DND-41 (cell line): Measurements from ENCODE around the gene SRCIN1.

Experiments
- ATAC-seq: fragments of 200-7000 bp; cut with Tn5 transposase; 3 replicates; pipeline ENCODE4 v1.9.1; 2021; ENCODE audit warnings: low read depth; ENCODE audit not compliant: insufficient read depth
- DNase-seq: peaks from one replicate; pipeline ENCODE4 v3.0.0-alpha.2; 2020
- H2AFZ ChIP-seq: 2 replicates; pipeline ENCODE4 v1.6.0; 2012; ENCODE audit warnings: low read depth, low read length
- H3K27ac ChIP-seq: 2 replicates; pipeline ENCODE4 v1.5.1; 2012; ENCODE audit warnings: low read length, inconsistent platforms
- H3K27me3 ChIP-seq: fragments of 200-600 bp; sonication (generic); 2 replicates; pipeline ENCODE4 v1.6.0; 2012; ENCODE audit warnings: low read length, mild to moderate bottlenecking, inconsistent platforms; ENCODE audit not compliant: insufficient read depth, poor library complexity
- H3K36me3 ChIP-seq: 2 replicates; pipeline ENCODE4 v1.5.1; 2012; ENCODE audit warnings: low read length, inconsistent platforms; ENCODE audit not compliant: insufficient read depth
- H3K4me1 ChIP-seq: 2 replicates; pipeline ENCODE4 v1.5.1; 2012; ENCODE audit warnings: mild to moderate bottlenecking, low read length; ENCODE audit not compliant: insufficient read depth
- H3K4me2 ChIP-seq: 2 replicates; pipeline ENCODE4 v1.6.0; 2012; ENCODE audit warnings: mild to moderate bottlenecking, moderate library complexity, low read length, inconsistent platforms; ENCODE audit not compliant: insufficient read depth
- H3K4me3 ChIP-seq, 2 experiments: fragments of 200-600 bp in 1 of 2; shearing (Covaris generic) in 1 of 2; 2 replicates each; pipeline ENCODE4 v1.5.1; 2012 to 2016; ENCODE audit warnings: inconsistent platforms in 2 of 2, low read length in 2 of 2, mild to moderate bottlenecking in 2 of 2, low read depth in 1 of 2, moderate library complexity in 1 of 2
- H3K79me2 ChIP-seq: 2 replicates; pipeline ENCODE4 v1.6.0; 2012; ENCODE audit warnings: low read length, inconsistent platforms; ENCODE audit not compliant: insufficient read depth
- H3K9ac ChIP-seq: 2 replicates; pipeline ENCODE4 v1.6.0; 2012; ENCODE audit warnings: low read depth, mild to moderate bottlenecking, inconsistent platforms, low read length, moderate library complexity
- H3K9me3 ChIP-seq: 2 replicates; pipeline ENCODE4 v1.5.1; 2012; ENCODE audit warnings: low read length, moderate library complexity, mild to moderate bottlenecking, inconsistent platforms; ENCODE audit not compliant: insufficient read depth, severe bottlenecking
- H4K20me1 ChIP-seq: 2 replicates; pipeline ENCODE4 v1.6.0; 2012; ENCODE audit warnings: low read length; ENCODE audit not compliant: insufficient read depth
- CTCF ChIP-seq: IDR thresholded peaks from 2 replicates; pipeline ENCODE4 v1.5.1; 2012; ENCODE audit warnings: borderline replicate concordance, low read length, moderate library complexity, mild to moderate bottlenecking; ENCODE audit not compliant: poor library complexity, severe bottlenecking; ENCODE audit errors: extremely low read depth
- EZH2 ChIP-seq: IDR thresholded peaks from 3 replicates; pipeline ENCODE4 v1.6.1; 2012; ENCODE audit warnings: borderline replicate concordance, low read depth, mild to moderate bottlenecking, moderate library complexity, low read length, inconsistent platforms; ENCODE audit not compliant: severe bottlenecking

Gene SRCIN1

GRCh38 chr17:38602453-38602852 lies 3.3 kb downstream of the SRCIN1 start:
- DNase-seq, result no peak
- no peak overlapping the region for H3K9ac ChIP-seq
- H4K20me1 ChIP-seq, result 0 out of 2 replicates have a peak, but pooled peaks cover 5% of the 10 kb centered on the region
- no peaks in the 10 kb centered on the region for H3K79me2 ChIP-seq
- no peak for ATAC-seq
- H3K36me3 ChIP-seq, result no peaks in the 10 kb centered on the region
- peaks cover 18% of the 10 kb centered on the region for H3K27me3 ChIP-seq
- H3K4me1 ChIP-seq, result peaks cover 18% of the 10 kb centered on the region
- no peak overlapping the region for H3K4me2 ChIP-seq
- H3K4me3 ChIP-seq, result no peak overlapping the region
- H3K27ac ChIP-seq, result no peak overlapping the region
- no peaks in the 10 kb centered on the region for H3K9me3 ChIP-seq
- TF ChIP-seq EZH2 (no peak), CTCF (no peak)
- H2AFZ ChIP-seq, result no peak overlapping the region

- H3K9ac ChIP-seq, result no peak overlapping the region
- ATAC-seq (no peak), DNase-seq (peak; percentile 22)
- peaks cover 12% of the 10 kb centered on the region for H3K27me3 ChIP-seq
- H3K27ac ChIP-seq, result no peak overlapping the region
- H3K36me3 ChIP-seq, result no peaks in the 10 kb centered on the region
- H3K9me3 ChIP-seq, result no peaks in the 10 kb centered on the region
- H3K79me2 ChIP-seq, result no peaks in the 10 kb centered on the region
- no peak overlapping the region for H2AFZ ChIP-seq
- no peak overlapping the region for H3K4me2 ChIP-seq
- no peak overlapping the region for H3K4me3 ChIP-seq
- TF ChIP-seq CTCF, result no peak
- peaks cover 9% of the 10 kb centered on the region for H4K20me1 ChIP-seq
- peaks cover 16% of the 10 kb centered on the region for H3K4me1 ChIP-seq
Measured at GRCh38 chr17:38601539-38602351, 4.0 kb downstream of the SRCIN1 start.

- no peak overlapping the region for H3K4me3 ChIP-seq
- peaks cover 8% of the 10 kb centered on the region; the same call in 1 of the 2 replicates for H3K4me1 ChIP-seq
- H3K4me2 ChIP-seq, result no peak overlapping the region
- no peak for DNase-seq
- no peak overlapping the region for H3K27ac ChIP-seq
- peaks cover 12% of the 10 kb centered on the region for H4K20me1 ChIP-seq
- no peak for TF ChIP-seq EZH2
- TF ChIP-seq CTCF, result no peak
- no peaks in the 10 kb centered on the region for H3K36me3 ChIP-seq
- H2AFZ ChIP-seq, result no peak overlapping the region
- H3K79me2 ChIP-seq, result no peaks in the 10 kb centered on the region
- no peak overlapping the region for H3K9ac ChIP-seq
- H3K9me3 ChIP-seq, result no peaks in the 10 kb centered on the region
- no peak for ATAC-seq
- peaks cover 4% of the 10 kb centered on the region for H3K27me3 ChIP-seq
Measured at GRCh38 chr17:38600906-38601305, 4.8 kb downstream of the SRCIN1 start.
